Left ventricle myocardium inferior (tissue), 1 donor: Measurements from ENCODE around the gene ARHGEF35. TPM values are rescaled to one million over a fixed set of nuclear protein-coding genes. Genes with fewer than 3 reads are reported as not detected.
"Not testable (repeated sequence)": the region's sequence is repeated elsewhere in the genome, so short reads cannot be mapped to it uniquely, and the experiment has no call there.

Experiments used
- DNase-seq: peaks from one replicate; pipeline ENCODE4 v3.0.0-alpha.2; 2020
- H3K27ac ChIP-seq: fragments of 200-600 bp; replicated peaks from 2 replicates; pipeline ENCODE4 v1.8.0; 2021
- H3K27me3 ChIP-seq: fragments of 200-600 bp; 2 replicates; pipeline ENCODE4 v1.8.0; 2021; ENCODE audit warnings: low read depth
- H3K36me3 ChIP-seq: fragments of 200-600 bp; 2 replicates; pipeline ENCODE4 v1.8.0; 2021
- H3K4me1 ChIP-seq: fragments of 200-600 bp; 2 replicates; pipeline ENCODE4 v1.8.0; 2021
- H3K4me3 ChIP-seq: fragments of 200-600 bp; 2 replicates; pipeline ENCODE4 v1.8.0; 2021; ENCODE audit warnings: mild to moderate bottlenecking, moderate library complexity
- H3K9me3 ChIP-seq: fragments of 200-600 bp; replicated peaks from 2 replicates; pipeline ENCODE4 v1.8.0; 2021
- intact Hi-C: fragments of 100-400 bp; cut with micrococcal nuclease; formaldehyde crosslinking; loops from one replicate; pipeline ENCODE4 v1.11.0; 2022
- long read RNA-seq: library from polyadenylated mRNA; unstranded; transcript quantifications from one replicate; pipeline ENCODE4 v2.0.0, GENCODE V29; 2021
- total RNA-seq: library from RNA; stranded (reverse); fragmentation: NEBNext Ultra II Directional; extraction: Animal tissue kit (Norgen Biotek cat#: 25700); gene quantifications from one replicate; pipeline ENCODE4 v1.2.1, GENCODE V29; 2021
- donor health status: DM: no; HTN: yes; CAD: no; lungs with severe emphysema.

The ARHGEF35 gene
- total RNA-seq, result 0.38 TPM
- long read RNA-seq, partial matches to known transcripts, result 0 of 1 reads
- long read RNA-seq, other reads (novel, unspliced or antisense), result 0 of 1 reads

GRCh38 chr7:144195212-144195872, at the start of gene ARHGEF35:
ARHGEF35 (minus strand) TSS chr7:144195833; CDS start chr7:144188383, 7,450 bp downstream.
- intact Hi-C loops, result not testable (repeated sequence)

GRCh38 chr7:144245372-144245771, 49.7 kb upstream of the ARHGEF35 start:
- H3K36me3 ChIP-seq, H3K27ac ChIP-seq, intact Hi-C loops, H3K9me3 ChIP-seq, H3K27me3 ChIP-seq, H3K4me1 ChIP-seq, DNase-seq, H3K4me3 ChIP-seq: not testable (repeated sequence)

More at GRCh38 chr7:144195212-144195872, at the start of gene ARHGEF35:
- not testable (repeated sequence) for DNase-seq, H3K4me1 ChIP-seq, H3K27ac ChIP-seq, H3K36me3 ChIP-seq, H3K9me3 ChIP-seq, H3K27me3 ChIP-seq, H3K4me3 ChIP-seq

- H3K9me3 ChIP-seq, DNase-seq, H3K4me1 ChIP-seq, H3K36me3 ChIP-seq, intact Hi-C loops, H3K27me3 ChIP-seq, H3K27ac ChIP-seq, H3K4me3 ChIP-seq: not testable (repeated sequence)
These were observed 43.7 kb upstream of the ARHGEF35 start, which contains the start of gene OR2A42 for GRCh38 chr7:144239365-144239764. OR2A42 (minus strand) TSS chr7:144239605; CDS start chr7:144232843, 6,762 bp downstream.

- DNase-seq, H3K27ac ChIP-seq, H3K9me3 ChIP-seq, H3K4me1 ChIP-seq, H3K27me3 ChIP-seq, intact Hi-C loops, H3K36me3 ChIP-seq, H3K4me3 ChIP-seq: not testable (repeated sequence)
These were observed 43.0 kb upstream of the ARHGEF35 start for GRCh38 chr7:144238530-144239082.

GRCh38 chr7:144233039-144233438, 37.4 kb upstream of the ARHGEF35 start:
- H3K4me3 ChIP-seq, DNase-seq, intact Hi-C loops, H3K27ac ChIP-seq, H3K27me3 ChIP-seq, H3K36me3 ChIP-seq, H3K9me3 ChIP-seq, H3K4me1 ChIP-seq: not testable (repeated sequence)

GRCh38 chr7:144231027-144231426, 35.4 kb upstream of the ARHGEF35 start:
- H3K27me3 ChIP-seq, H3K4me1 ChIP-seq, H3K36me3 ChIP-seq, DNase-seq, H3K4me3 ChIP-seq, intact Hi-C loops, H3K9me3 ChIP-seq, H3K27ac ChIP-seq: not testable (repeated sequence)

GRCh38 chr7:144228810-144229209, 33.2 kb upstream of the ARHGEF35 start:
- H3K27ac ChIP-seq, DNase-seq, H3K27me3 ChIP-seq, intact Hi-C loops, H3K4me1 ChIP-seq, H3K4me3 ChIP-seq, H3K36me3 ChIP-seq, H3K9me3 ChIP-seq: not testable (repeated sequence)

GRCh38 chr7:144226866-144227265, 31.2 kb upstream of the ARHGEF35 start:
- H3K4me1 ChIP-seq, DNase-seq, H3K27ac ChIP-seq, H3K36me3 ChIP-seq, H3K27me3 ChIP-seq, H3K9me3 ChIP-seq, intact Hi-C loops, H3K4me3 ChIP-seq: not testable (repeated sequence)

- intact Hi-C loops, H3K27me3 ChIP-seq, H3K27ac ChIP-seq, H3K9me3 ChIP-seq, H3K4me3 ChIP-seq, DNase-seq, H3K4me1 ChIP-seq, H3K36me3 ChIP-seq: not testable (repeated sequence)
These were observed 28.0 kb upstream of the ARHGEF35 start for GRCh38 chr7:144223675-144224074.

- not testable (repeated sequence) for H3K27ac ChIP-seq
These were observed 24.9 kb upstream of the ARHGEF35 start for GRCh38 chr7:144220531-144220930.

GRCh38 chr7:144219149-144219548, 23.5 kb upstream of the ARHGEF35 start:
- H3K27me3 ChIP-seq, DNase-seq, H3K36me3 ChIP-seq, intact Hi-C loops, H3K27ac ChIP-seq, H3K9me3 ChIP-seq, H3K4me1 ChIP-seq, H3K4me3 ChIP-seq: not testable (repeated sequence)

More at GRCh38 chr7:144220531-144220930, 24.9 kb upstream of the ARHGEF35 start:
- intact Hi-C loops, H3K36me3 ChIP-seq, H3K4me1 ChIP-seq, H3K9me3 ChIP-seq, DNase-seq, H3K27me3 ChIP-seq, H3K4me3 ChIP-seq: not testable (repeated sequence)

GRCh38 chr7:144218581-144218980, 22.9 kb upstream of the ARHGEF35 start:
- DNase-seq, H3K27me3 ChIP-seq, intact Hi-C loops: not testable (repeated sequence)

GRCh38 chr7:144217200-144217599, 21.6 kb upstream of the ARHGEF35 start:
- H3K9me3 ChIP-seq, H3K27ac ChIP-seq, intact Hi-C loops, H3K36me3 ChIP-seq, H3K27me3 ChIP-seq, H3K4me3 ChIP-seq, DNase-seq, H3K4me1 ChIP-seq: not testable (repeated sequence)

More at GRCh38 chr7:144218581-144218980, 22.9 kb upstream of the ARHGEF35 start:
- H3K4me3 ChIP-seq, H3K9me3 ChIP-seq, H3K27ac ChIP-seq, H3K36me3 ChIP-seq, H3K4me1 ChIP-seq: not testable (repeated sequence)

- H3K4me1 ChIP-seq, H3K4me3 ChIP-seq, intact Hi-C loops, H3K27me3 ChIP-seq, H3K9me3 ChIP-seq, DNase-seq, H3K27ac ChIP-seq, H3K36me3 ChIP-seq: not testable (repeated sequence)
These were observed 9.7 kb upstream of the ARHGEF35 start for GRCh38 chr7:144205306-144205705.
